Measurements from ENCODE around the gene HLA-DQA2. TPM values are rescaled to one million over a fixed set of nuclear protein-coding genes. Genes with fewer than 3 reads are reported as not detected.
"Not testable (repeated sequence)": the region's sequence is repeated elsewhere in the genome, so short reads cannot be mapped to it uniquely, and the experiment has no call there.

The HLA-DQA2 gene
- 0.32 TPM for total RNA-seq
- polyA plus RNA-seq = 1 to 10 TPM in 3 of 4 donors, not detected in 1; 1.5 to 2.8 (median 2.2) TPM

DNA sequence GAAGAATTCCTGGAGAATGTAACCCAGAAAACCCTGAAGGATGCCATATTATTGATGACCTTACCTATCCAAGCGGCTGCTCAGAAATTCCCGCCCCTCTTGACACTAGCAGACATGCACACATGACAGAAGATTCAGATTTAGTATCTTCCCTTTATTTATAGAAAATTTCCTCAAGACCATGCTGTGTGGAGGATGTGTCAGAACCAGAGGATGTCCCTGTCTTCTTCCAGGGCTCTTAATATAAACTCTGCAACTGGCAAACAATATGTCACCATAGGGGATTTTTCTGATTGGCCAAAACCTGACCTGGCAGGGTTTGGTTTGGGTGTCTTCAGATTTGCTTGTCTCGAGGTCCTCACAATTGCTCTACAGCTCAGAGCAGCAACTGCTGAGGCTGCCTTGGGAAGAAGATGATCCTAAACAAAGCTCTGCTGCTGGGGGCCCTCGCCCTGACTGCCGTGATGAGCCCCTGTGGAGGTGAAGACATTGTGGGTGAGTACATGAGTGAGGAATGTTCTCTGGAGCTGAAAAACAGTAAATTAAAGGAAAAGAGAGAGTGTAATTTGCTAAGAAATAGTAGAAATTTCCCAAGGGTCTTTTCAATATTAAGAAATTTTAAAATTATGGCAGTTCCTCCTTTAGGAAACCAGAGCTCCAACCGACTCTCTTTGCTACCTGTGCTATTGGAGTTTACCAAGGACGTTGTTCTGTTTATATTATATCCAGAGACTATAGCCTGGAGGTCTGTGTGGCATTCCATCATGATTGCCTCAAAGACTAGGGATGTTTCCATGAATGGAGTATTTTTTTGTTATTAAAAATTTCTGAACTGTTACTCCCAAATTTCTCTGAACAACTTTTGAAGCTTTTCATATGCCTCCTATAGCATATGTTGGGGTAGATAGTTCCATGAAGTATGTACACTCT lies at the start of gene HLA-DQA2:
Gene HLA-DQA2 (plus strand): TSS at position 361 of the 930 bp plus-strand sequence. CDS start 53 bp downstream, at position 414.
- Mint-ChIP-seq H3K4me1 (peaks cover 0 to 2% (median 0%) of the 10 kb centered on the region in 4 donors), H3K9me3 (no peaks in the 10 kb centered on the region), H3K27me3 (peaks cover 38% of the 10 kb centered on the region), H3K36me3 (no peaks in the 10 kb centered on the region), H3K27ac (no peak within 1 kb of the TSS), H3K4me3 (no peak within 1 kb of the TSS)
- H3K27ac ChIP-seq (ENCODE audit: insufficient read depth, low read length, poor library complexity, severe bottlenecking) = no peak within 1 kb of the TSS
- H3K27me3 ChIP-seq (ENCODE audit: control insufficient read depth, insufficient read depth, low read length) = peaks cover 14% of the 10 kb centered on the region
- no peaks in the 10 kb centered on the region for H3K36me3 ChIP-seq (ENCODE audit: control insufficient read depth, insufficient read depth, low read length)
- no peaks in the 10 kb centered on the region for H3K4me1 ChIP-seq (ENCODE audit: control insufficient read depth, insufficient read depth, low read length, poor library complexity, severe bottlenecking)
- DNase-seq (peak in 1 of 3 donors; percentile 6), ATAC-seq (ENCODE audit: low read depth in 2 of 2) (no peak)
- H3K9me3 ChIP-seq (ENCODE audit: control insufficient read depth in 2 of 2, low read length in 2 of 2) = no peaks in the 10 kb centered on the region
- H3K4me3 ChIP-seq (ENCODE audit: low read depth, low read length) = no peak within 1 kb of the TSS

DNA sequence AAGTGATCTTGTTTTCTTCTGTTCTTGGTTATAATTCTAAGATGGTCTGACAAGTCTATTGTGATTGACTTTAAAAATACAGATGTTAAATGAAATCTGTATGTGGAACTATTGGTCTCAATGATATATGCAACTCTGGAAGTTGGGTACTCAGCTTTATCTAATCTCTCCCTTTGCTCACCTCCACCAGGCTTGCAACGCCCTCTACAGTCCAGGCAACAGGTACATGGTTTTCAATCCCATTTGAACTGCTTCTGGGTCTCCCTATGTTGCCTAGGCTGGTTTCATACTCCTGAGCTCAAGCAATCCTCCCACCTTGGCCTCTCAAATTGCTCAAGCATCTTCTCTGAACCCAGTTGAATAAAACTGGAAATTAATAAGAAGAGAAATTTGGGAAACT lies 49.2 kb upstream of the HLA-DQA2 start:
- Histone ChIP-seq H3K27ac (ENCODE audit: insufficient read depth, low read length, poor library complexity, severe bottlenecking) (no peak overlapping the region), H3K27me3 (ENCODE audit: control insufficient read depth, insufficient read depth, low read length) (peaks cover 9% of the 10 kb centered on the region), H3K4me1 (ENCODE audit: control insufficient read depth, insufficient read depth, low read length, poor library complexity, severe bottlenecking) (no peaks in the 10 kb centered on the region), H3K9me3 (ENCODE audit: control insufficient read depth in 2 of 2, low read length in 2 of 2) (no peaks in the 10 kb centered on the region), H3K4me3 (ENCODE audit: low read depth, low read length) (no peak overlapping the region), H3K36me3 (ENCODE audit: control insufficient read depth, insufficient read depth, low read length) (no peaks in the 10 kb centered on the region)
- Mint-ChIP-seq H3K27ac (no peak overlapping the region), H3K4me1 (peaks cover 4 to 20% (median 15%) of the 10 kb centered on the region in 4 donors), H3K4me3 (no peak overlapping the region), H3K27me3 (peaks cover 46% of the 10 kb centered on the region), H3K9me3 (peaks cover 0 to 2% (median 0%) of the 10 kb centered on the region in 7 donors), H3K36me3 (no peaks in the 10 kb centered on the region)
- ATAC-seq (ENCODE audit: low read depth in 2 of 2) (peak in 1 of 2 donors; percentile 52), DNase-seq (peak; percentile 57 to 82 (median 59))

DNA sequence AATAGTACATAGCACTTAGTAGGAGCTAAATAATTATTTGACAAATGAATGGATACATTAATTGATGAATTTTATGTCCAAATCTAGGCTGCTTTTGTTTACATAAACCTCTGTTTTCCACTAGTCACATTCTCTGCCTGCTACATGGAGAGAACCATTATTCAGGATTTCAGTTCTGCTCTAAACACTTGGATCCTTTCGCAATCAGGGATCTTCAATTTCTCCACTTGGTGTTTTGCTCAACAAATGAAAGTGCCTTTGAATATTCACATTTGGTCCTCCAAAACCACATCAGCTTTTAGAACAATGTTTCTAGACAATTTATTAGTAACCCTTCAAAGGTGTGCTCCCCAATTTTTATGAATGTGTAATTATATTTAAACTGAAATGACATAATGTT lies 44.2 kb upstream of the HLA-DQA2 start:
- Histone ChIP-seq H3K4me3 (ENCODE audit: low read depth, low read length) (no peak overlapping the region), H3K27me3 (ENCODE audit: control insufficient read depth, insufficient read depth, low read length) (peaks cover 36% of the 10 kb centered on the region), H3K27ac (ENCODE audit: insufficient read depth, low read length, poor library complexity, severe bottlenecking) (no peak overlapping the region), H3K36me3 (ENCODE audit: control insufficient read depth, insufficient read depth, low read length) (no peaks in the 10 kb centered on the region), H3K4me1 (ENCODE audit: control insufficient read depth, insufficient read depth, low read length, poor library complexity, severe bottlenecking) (no peaks in the 10 kb centered on the region), H3K9me3 (ENCODE audit: control insufficient read depth in 2 of 2, low read length in 2 of 2) (no peaks in the 10 kb centered on the region)
- Mint-ChIP-seq H3K27me3 (peaks cover 75% of the 10 kb centered on the region), H3K27ac (no peak overlapping the region), H3K4me3 (no peak overlapping the region), H3K9me3 (peaks cover 0 to 2% (median 0%) of the 10 kb centered on the region in 7 donors), H3K36me3 (no peaks in the 10 kb centered on the region), H3K4me1 (peaks cover 0 to 11% (median 4%) of the 10 kb centered on the region in 4 donors)
- DNase-seq = no peak
- no peak for ATAC-seq (ENCODE audit: low read depth in 2 of 2)

DNA sequence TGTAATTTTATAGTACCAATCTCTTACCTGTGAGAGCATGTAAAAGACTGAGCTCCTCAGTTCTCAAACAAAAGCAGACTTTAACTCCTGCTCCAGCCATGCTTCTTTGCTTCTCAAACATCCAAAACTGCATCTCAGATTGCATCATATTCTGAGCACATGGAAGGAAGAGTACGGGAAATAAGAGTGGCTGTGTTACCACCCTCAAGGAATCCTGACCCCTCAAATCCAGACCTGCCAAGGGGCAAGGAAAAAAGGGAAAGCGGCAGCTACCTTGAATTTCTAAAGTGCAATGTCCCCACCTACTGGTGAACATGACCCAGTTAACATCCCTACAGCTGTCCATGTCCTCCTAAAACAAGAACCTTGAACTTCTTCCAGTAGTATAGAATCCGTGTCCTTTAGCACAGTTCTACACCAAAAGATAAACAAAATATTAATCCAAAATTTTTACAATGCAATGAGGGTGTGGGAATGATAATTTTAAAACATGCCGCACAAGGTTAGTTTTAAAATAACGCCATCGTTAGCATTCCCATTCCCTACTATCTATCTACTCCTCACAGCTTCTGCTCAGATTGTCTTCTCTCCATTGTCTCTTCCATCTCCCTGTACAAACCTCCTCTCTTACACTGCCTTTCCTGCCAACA lies 40.7 kb upstream of the HLA-DQA2 start:
- H3K36me3 ChIP-seq (ENCODE audit: control insufficient read depth, insufficient read depth, low read length) = no peaks in the 10 kb centered on the region
- no peak overlapping the region for H3K27ac Mint-ChIP-seq
- H3K27me3 Mint-ChIP-seq = peaks cover 54% of the 10 kb centered on the region
- H3K9me3 ChIP-seq (ENCODE audit: control insufficient read depth in 2 of 2, low read length in 2 of 2) = no peaks in the 10 kb centered on the region
- no peaks in the 10 kb centered on the region for H3K36me3 Mint-ChIP-seq
- peak overlapping the region in 1 of 4 donors; percentile 56 for H3K4me3 Mint-ChIP-seq
- peaks cover 0 to 2% (median 0%) of the 10 kb centered on the region in 7 donors for H3K9me3 Mint-ChIP-seq
- H3K4me3 ChIP-seq (ENCODE audit: low read depth, low read length) = peak overlapping the region; percentile 38
- ATAC-seq (ENCODE audit: low read depth in 2 of 2) (peak in 1 of 2 donors; percentile 58), DNase-seq (peak; percentile 14 to 62 (median 47))
- no peaks in the 10 kb centered on the region for H3K4me1 ChIP-seq (ENCODE audit: control insufficient read depth, insufficient read depth, low read length, poor library complexity, severe bottlenecking)
- no peak overlapping the region for H3K27ac ChIP-seq (ENCODE audit: insufficient read depth, low read length, poor library complexity, severe bottlenecking)
- H3K27me3 ChIP-seq (ENCODE audit: control insufficient read depth, insufficient read depth, low read length) = peaks cover 38% of the 10 kb centered on the region
- H3K4me1 Mint-ChIP-seq = peaks cover 0 to 9% (median 2%) of the 10 kb centered on the region in 4 donors

DNA sequence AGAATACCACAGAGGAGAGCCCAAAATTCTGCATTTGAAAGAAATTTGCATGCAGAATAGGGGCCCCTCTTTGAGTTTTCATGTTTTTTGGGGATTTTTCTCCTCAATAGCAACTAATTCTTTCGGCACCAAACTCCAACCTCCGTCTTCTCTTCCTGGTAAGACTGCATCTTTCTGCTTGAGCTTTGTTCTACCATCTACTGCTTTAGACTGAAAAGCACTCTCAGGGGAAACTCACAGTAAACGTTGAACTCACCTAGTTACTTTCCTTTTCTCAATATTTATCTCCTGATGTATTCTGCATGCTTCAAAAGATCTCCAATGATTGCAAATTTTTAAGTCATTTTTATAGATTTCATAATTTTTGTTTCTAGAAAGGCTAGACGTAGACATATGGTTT lies 37.8 kb upstream of the HLA-DQA2 start:
- H3K4me3 Mint-ChIP-seq = no peak overlapping the region

DNA sequence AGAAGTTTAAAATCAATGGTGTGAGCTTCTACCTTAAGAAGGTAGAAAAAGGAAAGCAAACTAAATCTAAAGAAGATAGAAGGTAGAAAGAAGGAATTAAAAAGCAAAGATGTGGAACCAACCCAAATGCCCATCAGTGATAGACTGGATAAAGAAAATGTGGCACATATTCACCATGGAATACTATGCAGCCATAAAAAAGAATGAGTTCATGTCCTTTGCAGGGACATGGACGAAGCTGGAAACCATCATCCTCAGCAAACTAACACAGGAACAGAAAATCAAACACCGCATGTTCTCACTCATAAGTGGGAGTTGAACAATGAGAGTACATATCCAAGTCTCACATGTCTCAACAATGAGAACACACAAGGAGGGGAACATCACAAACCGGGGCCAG lies 36.0 kb upstream of the HLA-DQA2 start:
- not testable (repeated sequence) for DNase-seq; H3K4me1 Mint-ChIP-seq; H3K9me3 ChIP-seq (ENCODE audit: control insufficient read depth in 2 of 2, low read length in 2 of 2); H3K4me1 ChIP-seq (ENCODE audit: control insufficient read depth, insufficient read depth, low read length, poor library complexity, severe bottlenecking); H3K36me3 ChIP-seq (ENCODE audit: control insufficient read depth, insufficient read depth, low read length); H3K27ac ChIP-seq (ENCODE audit: insufficient read depth, low read length, poor library complexity, severe bottlenecking); H3K27ac Mint-ChIP-seq; ATAC-seq (ENCODE audit: low read depth in 2 of 2); H3K36me3 Mint-ChIP-seq; H3K4me3 ChIP-seq (ENCODE audit: low read depth, low read length); H3K4me3 Mint-ChIP-seq; H3K9me3 Mint-ChIP-seq
- peaks cover 35% of the 10 kb centered on the region for H3K27me3 Mint-ChIP-seq
- H3K27me3 ChIP-seq (ENCODE audit: control insufficient read depth, insufficient read depth, low read length) = peaks cover 21% of the 10 kb centered on the region

More for the DNA sequence above, 37.8 kb upstream of the HLA-DQA2 start:
- Mint-ChIP-seq H3K27ac (no peak overlapping the region), H3K36me3 (no peaks in the 10 kb centered on the region), H3K27me3 (peaks cover 38% of the 10 kb centered on the region), H3K9me3 (peaks cover 0 to 2% (median 0%) of the 10 kb centered on the region in 7 donors), H3K4me1 (peaks cover 0 to 9% (median 5%) of the 10 kb centered on the region in 4 donors)
- Histone ChIP-seq H3K27me3 (ENCODE audit: control insufficient read depth, insufficient read depth, low read length) (peaks cover 22% of the 10 kb centered on the region), H3K4me3 (ENCODE audit: low read depth, low read length) (no peak overlapping the region), H3K4me1 (ENCODE audit: control insufficient read depth, insufficient read depth, low read length, poor library complexity, severe bottlenecking) (no peaks in the 10 kb centered on the region), H3K36me3 (ENCODE audit: control insufficient read depth, insufficient read depth, low read length) (no peaks in the 10 kb centered on the region), H3K27ac (ENCODE audit: insufficient read depth, low read length, poor library complexity, severe bottlenecking) (no peak overlapping the region), H3K9me3 (ENCODE audit: control insufficient read depth in 2 of 2, low read length in 2 of 2) (no peaks in the 10 kb centered on the region)
- ATAC-seq (ENCODE audit: low read depth in 2 of 2) (no peak), DNase-seq (no peak)

DNA sequence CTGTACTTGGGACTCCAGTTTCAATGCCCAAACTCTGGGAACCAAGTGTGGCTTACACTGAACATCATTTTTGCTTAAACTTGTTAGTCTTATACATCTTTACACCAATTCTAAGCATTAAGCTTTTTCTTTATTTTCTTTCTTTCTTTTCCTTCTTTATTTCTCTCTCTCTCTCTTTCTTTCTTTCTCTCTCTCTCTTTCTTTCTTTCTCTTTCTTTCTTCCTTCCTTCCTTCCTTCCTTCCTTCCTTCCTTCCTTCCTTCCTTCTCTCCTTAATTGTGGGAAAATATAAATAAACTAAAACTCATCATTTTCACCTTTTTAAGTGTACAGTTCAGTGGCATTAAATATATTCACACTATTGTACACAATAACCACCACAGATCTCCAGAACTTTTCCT lies 31.6 kb upstream of the HLA-DQA2 start:
- Histone ChIP-seq H3K27ac (ENCODE audit: insufficient read depth, low read length, poor library complexity, severe bottlenecking) (no peak overlapping the region), H3K27me3 (ENCODE audit: control insufficient read depth, insufficient read depth, low read length) (peaks cover 1% of the 10 kb centered on the region), H3K4me3 (ENCODE audit: low read depth, low read length) (no peak overlapping the region), H3K9me3 (ENCODE audit: control insufficient read depth in 2 of 2, low read length in 2 of 2) (no peaks in the 10 kb centered on the region), H3K36me3 (ENCODE audit: control insufficient read depth, insufficient read depth, low read length) (no peaks in the 10 kb centered on the region), H3K4me1 (ENCODE audit: control insufficient read depth, insufficient read depth, low read length, poor library complexity, severe bottlenecking) (no peaks in the 10 kb centered on the region)
- Mint-ChIP-seq H3K36me3 (no peaks in the 10 kb centered on the region), H3K27ac (no peak overlapping the region), H3K27me3 (peaks cover 17% of the 10 kb centered on the region), H3K4me3 (no peak overlapping the region), H3K4me1 (peaks cover 0 to 5% (median 0%) of the 10 kb centered on the region in 4 donors), H3K9me3 (no peaks in the 10 kb centered on the region)
- DNase-seq (no peak), ATAC-seq (ENCODE audit: low read depth in 2 of 2) (no peak)
